ENCODE data around the gene CPNE4.

Gene CPNE4

DNA sequence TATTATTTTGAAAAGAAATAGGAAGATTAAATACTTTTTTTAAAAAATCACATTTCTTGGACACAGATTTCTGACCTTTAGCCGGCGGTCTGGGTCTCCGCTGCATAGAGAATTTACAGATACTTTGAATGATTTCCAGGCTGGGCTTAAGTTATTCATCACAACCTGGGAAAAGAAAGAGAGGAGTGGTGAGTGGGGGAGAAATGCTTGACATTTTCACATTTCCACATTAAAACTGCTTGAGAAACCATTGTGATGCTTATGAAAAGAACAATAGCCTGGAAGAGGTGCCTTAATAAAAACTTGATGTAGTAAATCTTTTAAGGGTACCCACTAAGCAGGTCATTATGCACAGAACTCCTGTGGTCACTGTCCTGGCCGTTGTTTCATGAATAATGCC lies 365.2 kb downstream of the CPNE4 start:
- no peak for DNase-seq

GRCh38 chr3:131658771-131659170 lies 376.0 kb downstream of the CPNE4 start:
- no peak for DNase-seq

DNA sequence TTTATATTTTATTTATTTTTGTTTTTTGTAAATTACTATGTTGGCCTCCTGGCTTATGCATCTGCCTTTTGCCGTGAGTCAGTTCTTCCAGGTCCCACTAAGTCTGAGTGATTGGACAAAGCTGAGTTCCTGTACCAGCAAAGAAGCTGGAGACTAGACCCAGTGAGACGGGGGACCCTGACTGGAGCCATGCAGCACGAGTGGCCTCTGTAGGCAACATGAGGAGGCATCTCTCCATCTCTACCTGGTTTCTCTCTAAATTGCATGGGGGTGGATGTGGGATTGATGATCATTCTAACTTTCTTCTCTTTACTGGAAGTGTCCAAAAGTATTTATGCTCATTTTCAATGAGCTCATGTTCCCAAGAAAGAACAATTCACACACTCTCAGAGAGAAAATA lies 376.7 kb downstream of the CPNE4 start:
- no peak for DNase-seq

GRCh38 chr3:131655070-131655690 lies 379.6 kb downstream of the CPNE4 start:
- DNase-seq, result no peak

DNA sequence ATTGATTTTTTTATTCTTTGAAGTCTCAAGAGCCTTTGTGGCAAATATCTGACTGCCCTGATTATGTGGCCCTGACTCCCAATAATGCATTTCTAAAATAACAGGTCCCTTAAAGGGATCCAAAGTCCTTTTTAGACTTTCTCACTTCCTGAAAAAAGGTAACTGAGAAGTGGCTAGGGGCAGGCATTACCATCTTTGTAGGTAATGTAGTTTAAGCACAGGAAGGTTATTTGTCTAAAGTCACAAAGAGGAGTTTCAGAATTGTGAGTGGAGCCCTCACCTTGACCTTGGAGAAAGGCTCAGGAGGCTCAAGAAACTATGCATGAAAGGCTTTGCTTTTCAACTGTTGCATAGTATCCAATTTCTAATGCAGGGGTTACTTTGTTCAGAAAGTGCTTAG lies 389.2 kb downstream of the CPNE4 start:
- no peak for DNase-seq

- DNase-seq, result no peak
Observed at GRCh38 chr3:131636266-131636775, 398.5 kb downstream of the CPNE4 start.

DNA sequence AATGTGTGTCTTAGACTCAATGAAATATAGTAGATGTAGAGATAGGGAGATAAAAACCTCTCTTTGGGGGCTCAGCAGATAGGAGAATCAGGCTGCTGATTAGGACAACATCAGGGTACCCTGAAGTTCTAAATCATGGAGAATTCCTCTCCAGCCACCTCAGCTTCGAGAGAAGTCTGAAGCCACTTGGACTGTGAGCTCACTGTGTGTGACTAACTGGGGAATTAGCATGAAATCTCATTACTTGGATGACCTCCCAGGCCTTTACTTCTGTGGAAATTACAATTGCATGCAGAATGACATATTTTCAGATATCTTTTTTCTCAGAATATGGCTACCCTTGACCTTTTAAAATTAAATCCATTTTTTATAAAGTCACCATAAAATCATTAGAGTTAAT lies 404.0 kb downstream of the CPNE4 start:
- no peak for DNase-seq

DNA sequence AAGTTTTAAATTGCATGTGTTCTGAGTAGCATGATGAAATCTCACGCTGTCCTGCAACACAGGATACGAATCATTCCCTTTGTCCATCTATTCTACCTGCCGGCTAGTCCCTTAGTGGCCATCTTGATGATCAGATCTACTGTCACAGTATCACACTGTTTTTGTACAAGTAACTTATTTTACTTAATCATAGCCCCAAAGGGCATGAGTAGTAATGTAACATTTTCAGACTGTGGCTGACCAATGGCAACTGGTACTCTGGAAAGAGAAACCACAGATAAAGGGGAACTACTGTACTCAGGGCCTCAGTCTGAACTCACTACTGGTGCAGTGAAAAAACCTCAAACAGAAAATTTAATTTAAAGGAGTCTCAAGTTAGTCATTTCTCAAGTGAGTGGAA lies 404.7 kb downstream of the CPNE4 start:
- DNase-seq, result no peak

GRCh38 chr3:131623431-131623830 lies 411.4 kb downstream of the CPNE4 start:
- no peak for DNase-seq

DNA sequence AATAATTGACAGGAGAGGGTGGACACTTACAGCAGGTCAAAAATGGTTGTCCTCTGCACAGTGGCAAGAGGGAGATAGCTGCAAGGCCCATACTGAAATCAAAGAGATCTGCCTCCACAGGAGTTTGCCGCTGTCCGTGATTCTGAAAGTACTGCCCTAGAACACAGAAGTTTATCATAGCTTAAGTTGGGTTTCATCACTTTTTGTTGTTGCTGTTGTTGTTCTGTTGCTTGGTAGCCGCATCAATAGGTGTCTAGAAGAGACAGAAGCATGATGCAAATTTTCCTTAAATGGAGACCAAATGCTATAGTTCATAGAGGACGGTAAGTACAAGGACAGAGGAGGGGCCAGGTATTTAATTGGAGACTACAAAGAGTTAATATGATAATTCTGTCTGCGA lies 412.1 kb downstream of the CPNE4 start:
- no peak for DNase-seq

DNA sequence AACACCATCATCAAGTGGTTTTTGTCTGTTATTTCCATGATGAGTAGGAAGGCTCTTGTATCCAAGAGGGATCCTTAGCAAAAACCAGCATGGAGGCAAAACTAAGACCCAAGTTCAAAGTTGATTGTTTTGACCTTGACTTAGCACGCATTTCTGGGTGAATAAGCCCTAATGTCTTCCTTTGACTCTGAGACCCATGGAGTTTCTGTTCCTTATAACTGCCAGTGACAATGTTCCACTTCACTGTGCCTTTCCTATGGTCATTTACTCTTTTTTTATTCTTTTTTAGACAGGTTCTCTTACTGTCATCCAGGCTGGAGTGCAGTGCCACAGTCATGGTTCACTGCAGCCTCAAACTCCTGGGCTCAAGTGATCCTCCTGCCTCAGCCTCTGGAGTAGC lies 413.8 kb downstream of the CPNE4 start:
- no peak for DNase-seq

- no peak for DNase-seq
Observed at GRCh38 chr3:131619821-131620220, 415.0 kb downstream of the CPNE4 start.

DNA sequence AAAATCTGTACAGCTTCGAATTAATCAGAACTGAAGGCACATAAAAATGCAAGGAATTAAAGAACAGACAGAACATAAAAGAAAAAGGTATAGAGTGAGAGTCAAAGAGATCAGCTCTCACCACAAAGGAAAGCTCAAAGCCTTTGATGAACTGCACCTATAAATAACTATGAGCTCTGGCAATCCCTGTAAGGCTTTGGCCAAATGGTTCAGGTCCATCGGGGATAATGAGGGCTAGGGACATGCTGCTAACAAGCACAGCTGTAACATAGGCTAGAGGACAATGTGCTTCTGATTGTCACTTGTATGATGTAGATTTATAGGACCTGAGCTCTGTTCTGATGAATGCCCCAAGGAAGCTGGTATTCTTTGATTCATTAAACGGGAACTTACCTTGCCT lies 418.1 kb downstream of the CPNE4 start:
- DNase-seq, result no peak

DNA sequence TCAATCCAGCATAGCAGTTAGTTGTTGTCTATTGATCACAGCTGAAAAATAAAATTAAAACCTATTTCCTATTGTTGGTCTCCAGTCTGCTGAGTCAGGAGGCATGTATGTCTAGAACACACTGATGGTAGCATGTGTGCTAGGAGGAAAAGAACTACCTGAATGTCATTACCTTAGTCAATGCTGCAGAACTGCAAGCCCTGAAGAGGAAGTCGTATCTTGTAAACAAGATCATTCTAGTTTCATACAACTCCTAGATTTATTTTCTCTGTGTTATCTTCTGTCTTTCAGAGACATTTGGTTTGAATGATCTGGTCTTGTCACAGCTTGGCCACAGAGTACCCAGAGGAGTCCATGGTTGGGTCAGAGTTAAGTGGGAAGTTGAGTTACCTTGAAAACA lies 422.1 kb downstream of the CPNE4 start:
- DNase-seq, result no peak

DNA sequence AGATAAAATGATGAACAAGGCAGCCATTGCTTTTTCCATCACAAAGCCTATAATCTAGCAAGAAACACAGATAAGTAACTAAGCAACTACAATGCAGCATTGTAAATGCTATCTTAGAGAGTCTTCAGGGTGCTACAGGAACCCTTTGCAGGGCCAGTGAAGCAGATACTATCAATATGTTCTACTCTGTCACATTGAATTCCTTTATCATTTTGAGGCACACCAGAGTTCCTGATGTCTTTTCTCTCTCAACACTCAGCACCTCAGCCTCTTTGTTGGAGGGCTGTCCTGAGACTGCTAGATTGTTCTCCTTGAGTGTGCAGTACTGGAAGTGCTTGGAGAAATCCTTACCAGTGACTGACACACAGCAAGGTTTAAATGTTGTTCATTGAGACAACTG lies 424.6 kb downstream of the CPNE4 start:
- DNase-seq, result no peak

- no peak for DNase-seq
Observed at GRCh38 chr3:131608741-131609140, 426.1 kb downstream of the CPNE4 start.

DNA sequence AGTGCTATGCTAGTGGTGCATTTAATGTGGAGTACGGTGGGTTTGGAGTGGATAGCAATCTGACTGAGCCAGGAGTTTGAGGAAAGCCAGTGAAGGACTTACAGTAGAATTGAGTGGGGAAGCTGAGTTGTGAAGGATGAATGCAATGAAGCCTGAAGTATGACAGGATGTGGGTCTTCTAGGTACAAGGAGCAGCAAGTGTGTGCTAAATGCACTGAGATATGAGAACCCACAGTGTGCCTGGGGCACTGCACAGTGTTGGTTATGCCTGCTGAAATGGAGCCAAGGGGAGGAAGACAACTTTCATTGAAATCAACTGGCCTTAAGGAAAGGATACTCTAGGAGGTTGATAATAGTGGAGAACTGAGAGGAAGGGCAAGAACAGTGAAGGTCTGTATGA lies 426.5 kb downstream of the CPNE4 start:
- no peak for DNase-seq

GRCh38 chr3:131605916-131606315 lies 428.9 kb downstream of the CPNE4 start:
- DNase-seq, result no peak

GRCh38 chr3:131602011-131602779 lies 432.6 kb downstream of the CPNE4 start:
- DNase-seq, result no peak

DNA sequence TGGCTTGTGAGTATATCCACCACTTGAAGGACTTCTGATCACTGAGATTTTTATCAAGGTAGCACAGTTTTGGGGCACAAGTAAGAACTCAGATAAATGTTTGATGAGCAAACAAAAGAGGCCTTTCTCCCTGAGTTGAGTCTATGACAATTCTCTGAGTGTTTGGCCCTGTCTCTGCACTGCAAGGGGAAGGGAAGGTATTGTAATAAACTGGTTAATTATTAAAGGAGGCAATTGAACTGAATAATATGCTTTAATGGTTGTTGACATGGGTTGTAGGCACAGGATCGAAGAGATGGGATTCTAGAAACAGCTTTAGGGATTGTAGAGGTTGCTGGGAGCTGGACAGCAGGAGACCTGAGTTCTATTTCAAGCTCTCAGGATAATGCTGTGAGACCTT lies 437.0 kb downstream of the CPNE4 start:
- no peak for DNase-seq

GRCh38 chr3:131596884-131597283 lies 437.9 kb downstream of the CPNE4 start:
- DNase-seq, result no peak

GRCh38 chr3:131591394-131592014 lies 443.3 kb downstream of the CPNE4 start:
- DNase-seq, result no peak

DNA sequence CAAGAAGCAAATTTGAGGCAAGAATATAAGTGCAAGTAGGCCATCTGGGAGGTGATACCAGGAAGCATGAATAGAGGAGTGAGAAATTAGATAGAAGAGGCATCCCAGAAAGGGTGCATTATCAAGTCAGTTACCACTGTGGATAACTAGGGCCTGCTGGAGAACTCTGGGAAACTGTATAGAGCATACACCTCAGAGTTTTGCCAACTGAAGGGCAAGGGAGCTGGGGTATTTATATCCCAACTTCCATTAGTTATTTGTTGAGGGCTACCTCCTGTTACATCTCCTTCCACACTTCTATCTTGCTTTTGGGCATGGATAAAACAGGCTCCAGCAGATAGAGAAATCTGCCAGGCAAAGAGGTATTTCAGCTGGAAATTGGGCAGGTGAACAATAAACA lies 448.5 kb downstream of the CPNE4 start:
- no peak for DNase-seq

- no peak for DNase-seq
Observed at GRCh38 chr3:131582438-131582837, 452.4 kb downstream of the CPNE4 start.

Data from NCI-H2227 treated with DMSO at 0.1 percent for 48 hours (cell line).